H1 (cell line): ENCODE results near the gene MICOS13. TPM values are rescaled to one million over a fixed set of nuclear protein-coding genes. Genes with fewer than 3 reads are reported as not detected.

Experiments
- CTCF ChIA-PET: fragments of 300-600 bp; sonication (Branson Sonifier 250); formaldehyde crosslinking; loops from one replicate; lab custom pipeline; 2021; ENCODE audit not compliant: partially characterized antibody; lab: Charles Lee
- POLR2A ChIA-PET: fragments of 300-600 bp; sonication (Branson Sonifier 250); formaldehyde crosslinking; loops from one replicate; lab custom pipeline; 2021; ENCODE audit warnings: inconsistent platforms; ENCODE audit not compliant: partially characterized antibody; lab: Charles Lee
- DNase-seq, 2 experiments: peaks; one replicate each; pipeline versions ENCODE4 v3.0.0 to v3.0.0-alpha.2; 2010 to 2022; ENCODE audit warnings: low spot score in 2 of 2, low read depth in 1 of 2, mixed read lengths in 1 of 2
- FAIRE-seq: peaks from 2 replicates; lab custom pipeline; 2011; peaks lifted over from hg19 to GRCh38; lab: Jason Lieb, UNC
- H2AFZ ChIP-seq: 2 replicates; pipeline ENCODE4 v1.8.1; 2012; ENCODE audit warnings: low read length, inconsistent platforms
- H2AK5ac ChIP-seq: 2 replicates; pipeline ENCODE4 v1.6.1; 2013; ENCODE audit warnings: low read depth, low read length
- H2BK120ac ChIP-seq: replicated peaks from 2 replicates; pipeline ENCODE3; 2013; ENCODE audit warnings: low read depth, low read length, inconsistent platforms
- H2BK12ac ChIP-seq: 2 replicates; pipeline ENCODE4 v1.6.1; 2013; ENCODE audit warnings: low read depth, low read length
- H2BK15ac ChIP-seq: 2 replicates; pipeline ENCODE4 v1.6.1; 2013; ENCODE audit warnings: low read length
- H2BK20ac ChIP-seq: 2 replicates; pipeline ENCODE4 v1.6.1; 2013; ENCODE audit warnings: low read length
- H2BK5ac ChIP-seq: 2 replicates; pipeline ENCODE4 v1.6.1; 2013; ENCODE audit warnings: low read depth, low read length
- H3K14ac ChIP-seq: 2 replicates; pipeline ENCODE4 v1.6.1; 2013; ENCODE audit warnings: inconsistent platforms; ENCODE audit not compliant: insufficient read length
- H3K18ac ChIP-seq: 2 replicates; pipeline ENCODE4 v1.6.1; 2013; ENCODE audit warnings: low read length; ENCODE audit errors: extremely low read depth
- H3K23ac ChIP-seq: 2 replicates; pipeline ENCODE4 v1.6.1; 2013; ENCODE audit warnings: inconsistent platforms; ENCODE audit not compliant: insufficient read length
- H3K23me2 ChIP-seq: 2 replicates; pipeline ENCODE4 v1.6.1; 2013; ENCODE audit warnings: low read depth, low read length
- H3K27ac ChIP-seq: 2 replicates; pipeline ENCODE4 v1.6.1; 2011; ENCODE audit warnings: low read depth, low read length, inconsistent platforms
- H3K27me3 ChIP-seq, 4 experiments: replicated peaks in 1 of 4; 1 replicate in 1 of 4; 2 replicates in 3 of 4; pipeline versions ENCODE4 v1.6.1 to v1.8.1; 2011 to 2013; ENCODE audit warnings: low read length in 3 of 4, mild to moderate bottlenecking in 3 of 4, inconsistent platforms in 2 of 4, mixed read lengths in 2 of 4, moderate library complexity in 1 of 4; ENCODE audit not compliant: control insufficient read depth in 3 of 4, insufficient read depth in 3 of 4; ENCODE audit errors: extremely low read depth in 1 of 4
- H3K36me3 ChIP-seq, 4 experiments: 2 replicates each; pipeline versions ENCODE4 v1.6.1 to v1.8.1; 2011 to 2013; ENCODE audit warnings: mild to moderate bottlenecking in 4 of 4, low read length in 3 of 4, moderate library complexity in 2 of 4, control low read depth in 1 of 4, inconsistent platforms in 1 of 4; ENCODE audit not compliant: insufficient read depth in 4 of 4, control insufficient read depth in 2 of 4
- H3K4ac ChIP-seq: replicated peaks from 2 replicates; pipeline ENCODE3; 2013; ENCODE audit warnings: low read length, low read depth, mixed read lengths, inconsistent platforms; ENCODE audit not compliant: insufficient read length
- H3K4me1 ChIP-seq, 4 experiments: replicated peaks in 1 of 4; 1 replicate in 1 of 4; 2 replicates in 3 of 4; pipeline versions ENCODE4 v1.6.1 to v1.8.1; 2011 to 2013; ENCODE audit warnings: low read length in 3 of 4, inconsistent platforms in 2 of 4, mixed read lengths in 1 of 4; ENCODE audit not compliant: insufficient read depth in 4 of 4, control insufficient read depth in 3 of 4
- H3K4me2 ChIP-seq, 2 experiments: 2 replicates each; pipeline versions ENCODE4 v1.6.1 to v1.8.1; 2011 to 2013; ENCODE audit warnings: low read depth in 2 of 2, low read length in 2 of 2, control low read depth in 1 of 2, inconsistent platforms in 1 of 2, mild to moderate bottlenecking in 1 of 2; ENCODE audit not compliant: insufficient read depth in 1 of 2
- H3K4me3 ChIP-seq, 4 experiments: fragments of 200-600, 300-600 bp in 1 of 4; sonication (generic), shearing (Covaris generic), sonication (Bioruptor Twin) in 1 of 4; 2 replicates each; pipeline versions ENCODE4 v1.5.1 to v1.8.1; 2011 to 2016; ENCODE audit warnings: low read length in 4 of 4, low read depth in 3 of 4, control low read depth in 2 of 4, inconsistent platforms in 2 of 4, mild to moderate bottlenecking in 2 of 4, mixed read lengths in 1 of 4, moderate library complexity in 1 of 4; ENCODE audit not compliant: insufficient read depth in 2 of 4; ENCODE audit errors: extremely low read depth in 1 of 4
- H3K56ac ChIP-seq: replicated peaks from 2 replicates; pipeline ENCODE3; 2013; ENCODE audit warnings: low read depth, mild to moderate bottlenecking, mixed read lengths, low read length, inconsistent platforms; ENCODE audit not compliant: insufficient read length
- H3K79me1 ChIP-seq: 2 replicates; pipeline ENCODE4 v1.6.1; 2013; ENCODE audit warnings: low read depth, low read length, control low read depth
- H3K79me2 ChIP-seq, 2 experiments: 2 replicates each; pipeline versions ENCODE4 v1.6.1 to v1.8.1; 2012 to 2013; ENCODE audit warnings: low read length in 2 of 2, mild to moderate bottlenecking in 2 of 2, inconsistent platforms in 1 of 2; ENCODE audit not compliant: insufficient read depth in 2 of 2, control insufficient read depth in 1 of 2
- H3K9ac ChIP-seq, 4 experiments: replicated peaks in 1 of 4; 1 replicate in 1 of 4; 2 replicates in 3 of 4; pipeline versions ENCODE4 v1.6.1 to v1.8.1; 2011 to 2013; ENCODE audit warnings: low read depth in 3 of 4, low read length in 3 of 4, control low read depth in 2 of 4, mild to moderate bottlenecking in 2 of 4, moderate library complexity in 2 of 4, inconsistent platforms in 1 of 4; ENCODE audit errors: extremely low read depth in 1 of 4
- H3K9me3 ChIP-seq, 2 experiments: 2 replicates each; pipeline versions ENCODE4 v1.6.1 to v1.8.1; 2012 to 2013; ENCODE audit warnings: mild to moderate bottlenecking in 2 of 2, moderate library complexity in 2 of 2, control low read depth in 1 of 2, inconsistent platforms in 1 of 2, low read depth in 1 of 2, low read length in 1 of 2, mixed read lengths in 1 of 2; ENCODE audit not compliant: insufficient read depth in 2 of 2
- H4K20me1 ChIP-seq, 2 experiments: replicated peaks in 1 of 2; 2 replicates each; pipeline versions ENCODE3 to v1.8.1; 2011 to 2013; ENCODE audit warnings: inconsistent platforms in 2 of 2, low read length in 2 of 2, mild to moderate bottlenecking in 1 of 2; ENCODE audit not compliant: insufficient read depth in 2 of 2, control insufficient read depth in 1 of 2
- H4K5ac ChIP-seq: 2 replicates; pipeline ENCODE4 v1.6.1; 2013; ENCODE audit warnings: low read length, low read depth, mixed read lengths, inconsistent platforms; ENCODE audit not compliant: insufficient read length
- H4K8ac ChIP-seq: 2 replicates; pipeline ENCODE4 v1.8.0; 2013; ENCODE audit warnings: mild to moderate bottlenecking, moderate library complexity, low read length, inconsistent platforms; ENCODE audit not compliant: insufficient read depth; ENCODE audit errors: extremely low read depth
- H4K91ac ChIP-seq: replicated peaks from 2 replicates; pipeline ENCODE3; 2013; ENCODE audit warnings: low read length, mixed read lengths, inconsistent platforms; ENCODE audit not compliant: insufficient read length
- BCL11A ChIP-seq, 2 experiments: IDR thresholded peaks; one replicate each; pipeline ENCODE4 v1.6.1; 2011; ENCODE audit warnings: low read depth in 2 of 2, low read length in 2 of 2, mild to moderate bottlenecking in 2 of 2
- BRCA1 ChIP-seq: IDR thresholded peaks from 2 replicates; pipeline ENCODE4 v1.6.1; 2012; ENCODE audit warnings: low read depth, low read length, improper control_type of control experiment
- CEBPB ChIP-seq: IDR thresholded peaks from 2 replicates; pipeline ENCODE4 v1.6.1; 2012; ENCODE audit warnings: low read depth, low read length
- CHD1 ChIP-seq: IDR thresholded peaks from 2 replicates; pipeline ENCODE4 v1.6.1; 2012; ENCODE audit warnings: low read depth, low read length, improper control_type of control experiment
- CHD2 ChIP-seq: IDR thresholded peaks from 2 replicates; pipeline ENCODE4 v1.6.1; 2012; ENCODE audit warnings: low read length, improper control_type of control experiment
- EGR1 ChIP-seq: IDR thresholded peaks from 2 replicates; pipeline ENCODE4 v1.6.1; 2011; ENCODE audit warnings: low read depth, low read length, borderline replicate concordance
- GTF2F1 ChIP-seq: IDR thresholded peaks from 2 replicates; pipeline ENCODE4 v1.6.1; 2012; ENCODE audit warnings: low read depth, low read length, improper control_type of control experiment, borderline replicate concordance
- PHF8 ChIP-seq: fragments of 200-600 bp; sonication (generic); conservative IDR thresholded peaks from 2 replicates; pipeline ENCODE4 v1.7.1; 2012; ENCODE audit warnings: low read depth, mild to moderate bottlenecking, inconsistent platforms, low read length, moderate library complexity
- RBBP5 ChIP-seq: IDR thresholded peaks from 2 replicates; pipeline ENCODE4 v1.7.1; 2012; ENCODE audit warnings: low read depth, mild to moderate bottlenecking, inconsistent platforms, low read length, moderate library complexity, borderline replicate concordance
- SIRT6 ChIP-seq: IDR thresholded peaks from one replicate; pipeline ENCODE4 v1.7.1; 2012; ENCODE audit warnings: low read length, inconsistent platforms
- WGBS, 2 experiments: shearing (Covaris generic) in 1 of 2; methylation state at CpG; one replicate each; pipeline versions ENCODE4 v1.1.6 to v1.1.7; 2013 to 2015; ENCODE audit warnings: low lambda C conversion rate in 2 of 2, mixed read lengths in 2 of 2, inconsistent platforms in 1 of 2, low coverage in 1 of 2, missing lambda C conversion rate in 1 of 2; ENCODE audit not compliant: insufficient replicate concordance in 2 of 2, insufficient coverage in 1 of 2, insufficient read length in 1 of 2; ENCODE audit errors: extremely low coverage in 1 of 2, missing lambda C conversion rate in 1 of 2; 5-methylcytosine and 5-hydroxymethylcytosine counted together
- polyA plus RNA-seq, 7 experiments: library from polyadenylated mRNA; depleted of rRNA in 3 of 7; stranded (reverse) in 5 of 7; unstranded in 2 of 7; fragments of >200 nt in 5 of 7; fragments of 200-250 nt in 2 of 7; gene quantifications; 1 replicate in 5 of 7; 2 replicates in 1 of 7; 4 replicates in 1 of 7; pipeline versions ENCODE4 v1.2.1 to v1.2.3, GENCODE V29; 2011 to 2013; ENCODE audit warnings: missing spikeins in 2 of 7, mixed read lengths in 2 of 7
- total RNA-seq: library from RNA; stranded (reverse); fragmentation: NEBNext Ultra II Directional; extraction: Animal tissue kit (Norgen Biotek cat#: 25700); gene quantifications from 2 replicates; pipeline ENCODE4 v1.2.1, GENCODE V29; 2021
- TF ChIP-seq, protein P1 (sequence below): IDR thresholded peaks from 2 replicates; pipeline ENCODE4 v1.6.1; 2011; ENCODE audit warnings: low read length, improper control_type of control experiment

The MICOS13 gene
- total and polyA plus RNA-seq, 2 of the 8 experiments (the other 6 are each of a cell fraction or from before 2014, with no cell fraction given) = 17.3 to 36.1 TPM

DNA sequence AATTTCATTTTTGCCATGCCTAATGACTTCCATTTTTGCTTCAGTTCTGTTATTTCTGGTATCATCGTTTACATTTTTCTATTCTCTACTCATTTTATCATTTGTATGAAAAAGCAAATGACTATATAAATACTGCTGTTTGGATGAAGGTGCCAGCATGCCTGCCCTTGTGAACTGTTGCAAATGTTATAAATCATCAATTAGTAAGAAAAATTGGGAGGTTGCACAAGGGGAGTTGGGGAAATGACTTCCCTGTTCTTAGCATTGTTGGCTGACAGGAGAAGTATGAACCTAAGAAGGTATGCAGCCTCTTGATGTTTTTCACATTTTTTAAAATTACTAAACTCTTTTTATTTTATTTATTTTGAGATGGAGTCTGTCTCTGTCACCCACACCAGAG, 42.3 kb downstream of the MICOS13 start:
- no peaks in the 10 kb centered on the region for H3K9me3 ChIP-seq
- H2BK12ac ChIP-seq = no peak overlapping the region
- H3K14ac ChIP-seq = no peak overlapping the region
- H4K20me1 ChIP-seq = peaks cover 22 to 24% of the 10 kb centered on the region in 2 experiments
- H3K27ac ChIP-seq = no peak overlapping the region
- H3K27me3 ChIP-seq = no peaks in the 10 kb centered on the region
- H2BK120ac ChIP-seq = no peak overlapping the region
- no peaks in the 10 kb centered on the region for H3K23me2 ChIP-seq
- no peak overlapping the region for H2BK5ac ChIP-seq
- H3K9ac ChIP-seq = no peak overlapping the region
- H3K4me2 ChIP-seq = no peak overlapping the region
- H2AFZ ChIP-seq = no peak overlapping the region
- no peak overlapping the region for H3K4ac ChIP-seq
- CTCF ChIA-PET = interaction anchor here (0.7 kb wide), 1 partner anchor 134 kb away, joined by 3 read pairs; no protein-coding TSS in a partner anchor
- POLR2A ChIA-PET = interaction anchor here (0.6 to 1.7 kb wide), 3 partner anchors 15 to 53 kb away, joined by 3 to 5 read pairs (median 5); partner anchors contain the start of genes RPL36, SAFB and SAFB2
- no peak overlapping the region for H3K56ac ChIP-seq
- DNase-seq = no peak
- no peak overlapping the region for H3K23ac ChIP-seq
- H3K18ac ChIP-seq = no peak overlapping the region
- H4K91ac ChIP-seq = no peak overlapping the region
- no peak overlapping the region for H2AK5ac ChIP-seq
- H2BK20ac ChIP-seq = no peak overlapping the region
- H2BK15ac ChIP-seq = no peak overlapping the region
- H3K36me3 ChIP-seq = peaks cover 8 to 20% (median 12%) of the 10 kb centered on the region in 4 experiments
- H3K4me1 ChIP-seq = no peaks in the 10 kb centered on the region; a peak in 1 of 7 replicates
- FAIRE-seq = no peak
- 82% methylated on average over 1 of the region's 1 CpG; no CpG with 5 or more reads in 1 of the 2 experiments for WGBS, 2 experiments
- peaks cover 14% of the 10 kb centered on the region for H3K79me1 ChIP-seq
- H4K5ac ChIP-seq = no peak overlapping the region
- H3K4me3 ChIP-seq = no peak overlapping the region
- peaks cover 11 to 91% of the 10 kb centered on the region in 2 experiments for H3K79me2 ChIP-seq
- no peak overlapping the region for H4K8ac ChIP-seq
- no peak for TF ChIP-seq BCL11A (IDR thresholded peaks at IDR 0.05; ENCODE audit: low read depth in 2 of 2, low read length in 2 of 2)
- no peak for TF ChIP-seq PHF8
- TF ChIP-seq CHD1 = no peak
- no peak for TF ChIP-seq SIRT6
- no peak for TF ChIP-seq CEBPB
- no peak for TF ChIP-seq RBBP5
- no peak for TF ChIP-seq GTF2F1
- TF ChIP-seq, protein P1, sequence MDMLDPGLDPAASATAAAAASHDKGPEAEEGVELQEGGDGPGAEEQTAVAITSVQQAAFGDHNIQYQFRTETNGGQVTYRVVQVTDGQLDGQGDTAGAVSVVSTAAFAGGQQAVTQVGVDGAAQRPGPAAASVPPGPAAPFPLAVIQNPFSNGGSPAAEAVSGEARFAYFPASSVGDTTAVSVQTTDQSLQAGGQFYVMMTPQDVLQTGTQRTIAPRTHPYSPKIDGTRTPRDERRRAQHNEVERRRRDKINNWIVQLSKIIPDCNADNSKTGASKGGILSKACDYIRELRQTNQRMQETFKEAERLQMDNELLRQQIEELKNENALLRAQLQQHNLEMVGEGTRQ = no peak
- no peak for TF ChIP-seq BRCA1
- no peak for TF ChIP-seq CHD2
- no peak for TF ChIP-seq EGR1
